ENCODE data around the gene DNAH7.

DNAH7 gene

GRCh38 chr2:195805283-195805976 lies 263.2 kb downstream of the DNAH7 start:
- Histone ChIP-seq H3K9me3 (no peaks in the 10 kb centered on the region), H3K4me2 (no peak overlapping the region), H3K9ac (no peak overlapping the region), H3K27ac (no peak overlapping the region), H3K4me1 (no peaks in the 10 kb centered on the region), H3K27me3 (no peaks in the 10 kb centered on the region), H4K20me1 (no peaks in the 10 kb centered on the region), H3K36me3 (no peaks in the 10 kb centered on the region), H3K4me3 (no peak overlapping the region)
- no peak for TF ChIP-seq Cebpa-rat (IDR thresholded peaks at IDR 0.05)

- no peak overlapping the region for H3K4me2 ChIP-seq
- H3K27me3 ChIP-seq = no peaks in the 10 kb centered on the region
- no peak overlapping the region for H3K27ac ChIP-seq
- no peak for TF ChIP-seq Cebpa-rat (IDR thresholded peaks at IDR 0.05)
- no peaks in the 10 kb centered on the region for H3K4me1 ChIP-seq
- 0 out of 2 replicates have a peak, but pooled peaks cover 7% of the 10 kb centered on the region for H3K9me3 ChIP-seq
- H4K20me1 ChIP-seq = no peaks in the 10 kb centered on the region
- H3K4me3 ChIP-seq = no peak overlapping the region
- no peak overlapping the region for H3K9ac ChIP-seq
- H3K36me3 ChIP-seq = no peaks in the 10 kb centered on the region
Observed at GRCh38 chr2:195795879-195796278, 272.8 kb downstream of the DNAH7 start.

GRCh38 chr2:195793881-195794280 lies 274.8 kb downstream of the DNAH7 start:
- no peak overlapping the region for H3K27ac ChIP-seq
- H3K9ac ChIP-seq = no peak overlapping the region
- H3K4me2 ChIP-seq = no peak overlapping the region
- 0 out of 2 replicates have a peak, but pooled peaks cover 7% of the 10 kb centered on the region for H3K9me3 ChIP-seq
- H4K20me1 ChIP-seq = no peaks in the 10 kb centered on the region
- H3K27me3 ChIP-seq = no peaks in the 10 kb centered on the region
- H3K4me3 ChIP-seq = no peak overlapping the region
- no peak for TF ChIP-seq Cebpa-rat (IDR thresholded peaks at IDR 0.05)
- no peaks in the 10 kb centered on the region for H3K4me1 ChIP-seq
- H3K36me3 ChIP-seq = no peaks in the 10 kb centered on the region

- no peak for TF ChIP-seq Cebpa-rat (IDR thresholded peaks at IDR 0.05)
- H3K4me2 ChIP-seq = no peak overlapping the region
- H3K9me3 ChIP-seq = no peaks in the 10 kb centered on the region
- H3K27me3 ChIP-seq = no peaks in the 10 kb centered on the region
- no peak overlapping the region for H3K9ac ChIP-seq
- no peaks in the 10 kb centered on the region for H3K36me3 ChIP-seq
- no peak overlapping the region for H3K4me3 ChIP-seq
- H4K20me1 ChIP-seq = no peaks in the 10 kb centered on the region
- H3K4me1 ChIP-seq = no peaks in the 10 kb centered on the region
- H3K27ac ChIP-seq = no peak overlapping the region
Observed at GRCh38 chr2:195782156-195782555, 286.5 kb downstream of the DNAH7 start.

- no peak overlapping the region for H3K4me3 ChIP-seq
- H3K27me3 ChIP-seq = no peaks in the 10 kb centered on the region
- no peak overlapping the region for H3K9ac ChIP-seq
- no peak for TF ChIP-seq Cebpa-rat (IDR thresholded peaks at IDR 0.05)
- no peaks in the 10 kb centered on the region for H3K9me3 ChIP-seq
- no peak overlapping the region for H3K4me2 ChIP-seq
- H4K20me1 ChIP-seq = no peaks in the 10 kb centered on the region
- no peak overlapping the region for H3K27ac ChIP-seq
- H3K36me3 ChIP-seq = no peaks in the 10 kb centered on the region
- no peaks in the 10 kb centered on the region for H3K4me1 ChIP-seq
Observed at GRCh38 chr2:195779491-195779890, 289.1 kb downstream of the DNAH7 start.

- H3K9me3 ChIP-seq = no peaks in the 10 kb centered on the region
- no peaks in the 10 kb centered on the region for H3K4me1 ChIP-seq
- no peaks in the 10 kb centered on the region for H3K27me3 ChIP-seq
- H3K4me2 ChIP-seq = no peak overlapping the region
- H3K36me3 ChIP-seq = no peaks in the 10 kb centered on the region
- H3K4me3 ChIP-seq = no peak overlapping the region
- TF ChIP-seq Cebpa-rat (IDR thresholded peaks at IDR 0.05) = no peak
- H3K9ac ChIP-seq = no peak overlapping the region
- H3K27ac ChIP-seq = no peak overlapping the region
- H4K20me1 ChIP-seq = no peaks in the 10 kb centered on the region
Observed at GRCh38 chr2:195769975-195770374, 298.7 kb downstream of the DNAH7 start.

GRCh38 chr2:195768431-195768830 lies 300.2 kb downstream of the DNAH7 start:
- Histone ChIP-seq H3K4me1 (no peaks in the 10 kb centered on the region), H3K9me3 (no peaks in the 10 kb centered on the region), H3K27me3 (no peaks in the 10 kb centered on the region), H3K9ac (no peak overlapping the region), H4K20me1 (no peaks in the 10 kb centered on the region), H3K36me3 (no peaks in the 10 kb centered on the region), H3K4me3 (no peak overlapping the region), H3K27ac (no peak overlapping the region), H3K4me2 (no peak overlapping the region)
- TF ChIP-seq Cebpa-rat (IDR thresholded peaks at IDR 0.05) = no peak

GRCh38 chr2:195766691-195767090 lies 301.9 kb downstream of the DNAH7 start:
- H3K9me3 ChIP-seq = no peaks in the 10 kb centered on the region
- no peak overlapping the region for H3K4me3 ChIP-seq
- H3K9ac ChIP-seq = no peak overlapping the region
- TF ChIP-seq Cebpa-rat (IDR thresholded peaks at IDR 0.05) = no peak
- H3K27ac ChIP-seq = no peak overlapping the region
- H3K27me3 ChIP-seq = no peaks in the 10 kb centered on the region
- H3K36me3 ChIP-seq = no peaks in the 10 kb centered on the region
- no peak overlapping the region for H3K4me2 ChIP-seq
- H4K20me1 ChIP-seq = no peaks in the 10 kb centered on the region
- H3K4me1 ChIP-seq = no peaks in the 10 kb centered on the region

GRCh38 chr2:195763866-195764265 lies 304.8 kb downstream of the DNAH7 start:
- Histone ChIP-seq H3K27ac (no peak overlapping the region), H3K4me1 (no peaks in the 10 kb centered on the region), H3K4me2 (no peak overlapping the region), H4K20me1 (no peaks in the 10 kb centered on the region), H3K9me3 (no peaks in the 10 kb centered on the region), H3K4me3 (no peak overlapping the region), H3K9ac (no peak overlapping the region), H3K36me3 (no peaks in the 10 kb centered on the region), H3K27me3 (no peaks in the 10 kb centered on the region)
- TF ChIP-seq Cebpa-rat (IDR thresholded peaks at IDR 0.05) = no peak

- H3K9me3 ChIP-seq = no peaks in the 10 kb centered on the region
- H3K4me3 ChIP-seq = no peak overlapping the region
- H3K27me3 ChIP-seq = no peaks in the 10 kb centered on the region
- no peak overlapping the region for H3K4me2 ChIP-seq
- no peak overlapping the region for H3K27ac ChIP-seq
- H4K20me1 ChIP-seq = no peaks in the 10 kb centered on the region
- H3K4me1 ChIP-seq = no peaks in the 10 kb centered on the region
- H3K9ac ChIP-seq = no peak overlapping the region
- TF ChIP-seq Cebpa-rat (IDR thresholded peaks at IDR 0.05) = no peak
- no peaks in the 10 kb centered on the region for H3K36me3 ChIP-seq
Observed at GRCh38 chr2:195759877-195760276, 308.8 kb downstream of the DNAH7 start.

GRCh38 chr2:195758846-195759245 lies 309.8 kb downstream of the DNAH7 start:
- Histone ChIP-seq H3K4me2 (no peak overlapping the region), H3K9ac (no peak overlapping the region), H3K36me3 (no peaks in the 10 kb centered on the region), H3K27me3 (no peaks in the 10 kb centered on the region), H4K20me1 (no peaks in the 10 kb centered on the region), H3K4me1 (no peaks in the 10 kb centered on the region), H3K9me3 (no peaks in the 10 kb centered on the region), H3K27ac (no peak overlapping the region), H3K4me3 (no peak overlapping the region)
- no peak for TF ChIP-seq Cebpa-rat (IDR thresholded peaks at IDR 0.05)

Data from BLaER1 (cell line).